Upper lobe of right lung (tissue), 1 donor: ENCODE data around the gene ITSN1. TPM values are rescaled to one million over a fixed set of nuclear protein-coding genes. Genes with fewer than 3 reads are reported as not detected.
"Not testable (repeated sequence)": the region's sequence is repeated elsewhere in the genome, so short reads cannot be mapped to it uniquely, and the experiment has no call there.

Experiments used
- ATAC-seq: fragments of 200-7000 bp; cut with Tn5 transposase; one replicate; pipeline ENCODE4 v1.9.1; 2020; ENCODE audit warnings: mild to moderate bottlenecking, moderate library complexity
- DNase-seq: peaks from one replicate; pipeline ENCODE4 v3.0.0-alpha.2; 2020
- H3K27ac ChIP-seq: fragments of 200-600 bp; one replicate; pipeline ENCODE4 v1.8.0; 2022
- H3K27me3 ChIP-seq: fragments of 200-600 bp; one replicate; pipeline ENCODE4 v1.8.0; 2022; ENCODE audit warnings: mild to moderate bottlenecking
- H3K36me3 ChIP-seq: fragments of 200-600 bp; one replicate; pipeline ENCODE4 v1.8.0; 2022
- H3K4me1 ChIP-seq: fragments of 200-600 bp; one replicate; pipeline ENCODE4 v1.8.0; 2022
- H3K4me3 ChIP-seq: fragments of 200-600 bp; one replicate; pipeline ENCODE4 v1.8.0; 2022; ENCODE audit warnings: mild to moderate bottlenecking
- H3K9me3 ChIP-seq: fragments of 200-600 bp; one replicate; pipeline ENCODE4 v1.8.0; 2022
- intact Hi-C: fragments of 100-400 bp; cut with DNase I; formaldehyde crosslinking; loops from one replicate; pipeline ENCODE4 v1.11.0; 2022
- total RNA-seq: library from RNA; stranded (reverse); fragmentation: NEBNext Ultra II Directional; extraction: Animal tissue kit (Norgen Biotek cat#: 25700); gene quantifications from one replicate; pipeline ENCODE4 v1.2.1, GENCODE V29; 2021
- TF ChIP-seq, protein P1 (sequence below): fragments of 200-600 bp; IDR thresholded peaks from one replicate; pipeline ENCODE4 v1.8.0; 2022; ENCODE audit warnings: antibody characterized with exemption
- donor health status: DM: no; HTN: yes; CAD: no; lungs with severe emphysema.

ITSN1 gene
- total RNA-seq, 1 donor from 2014 or later = 32.0 TPM

- ATAC-seq (peak; percentile 29), DNase-seq (no peak)
- Histone ChIP-seq H3K4me1 (no peaks in the 10 kb centered on the region), H3K36me3 (peaks cover 55% of the 10 kb centered on the region), H3K27me3 (no peaks in the 10 kb centered on the region), H3K9me3 (no peaks in the 10 kb centered on the region), H3K4me3 (no peak overlapping the region), H3K27ac (no peak overlapping the region)
- intact Hi-C loops = no loop called here
- TF ChIP-seq, protein P1, sequence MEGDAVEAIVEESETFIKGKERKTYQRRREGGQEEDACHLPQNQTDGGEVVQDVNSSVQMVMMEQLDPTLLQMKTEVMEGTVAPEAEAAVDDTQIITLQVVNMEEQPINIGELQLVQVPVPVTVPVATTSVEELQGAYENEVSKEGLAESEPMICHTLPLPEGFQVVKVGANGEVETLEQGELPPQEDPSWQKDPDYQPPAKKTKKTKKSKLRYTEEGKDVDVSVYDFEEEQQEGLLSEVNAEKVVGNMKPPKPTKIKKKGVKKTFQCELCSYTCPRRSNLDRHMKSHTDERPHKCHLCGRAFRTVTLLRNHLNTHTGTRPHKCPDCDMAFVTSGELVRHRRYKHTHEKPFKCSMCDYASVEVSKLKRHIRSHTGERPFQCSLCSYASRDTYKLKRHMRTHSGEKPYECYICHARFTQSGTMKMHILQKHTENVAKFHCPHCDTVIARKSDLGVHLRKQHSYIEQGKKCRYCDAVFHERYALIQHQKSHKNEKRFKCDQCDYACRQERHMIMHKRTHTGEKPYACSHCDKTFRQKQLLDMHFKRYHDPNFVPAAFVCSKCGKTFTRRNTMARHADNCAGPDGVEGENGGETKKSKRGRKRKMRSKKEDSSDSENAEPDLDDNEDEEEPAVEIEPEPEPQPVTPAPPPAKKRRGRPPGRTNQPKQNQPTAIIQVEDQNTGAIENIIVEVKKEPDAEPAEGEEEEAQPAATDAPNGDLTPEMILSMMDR = no peak
These were observed 22.6 kb upstream of the ITSN1 start for GRCh38 chr21:33619726-33620125.

DNA sequence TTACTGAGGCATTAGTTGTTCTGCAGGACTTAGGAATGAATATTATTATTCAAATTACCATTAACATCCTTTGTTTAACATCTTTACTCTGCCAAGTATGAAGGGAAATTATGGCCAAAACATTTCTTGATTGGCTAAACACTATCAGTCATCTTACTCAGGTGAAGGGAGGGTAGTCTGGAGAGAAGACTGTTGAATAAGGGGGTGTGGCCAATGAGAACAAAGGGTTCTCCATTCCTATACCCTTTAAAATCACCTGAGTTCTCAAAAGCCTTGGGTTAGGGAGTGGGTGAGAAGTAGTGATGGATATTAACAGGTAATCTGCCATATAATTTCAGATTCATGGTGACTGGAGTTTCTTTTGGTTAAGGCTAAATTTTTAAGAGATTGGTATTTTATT lies 20.0 kb upstream of the ITSN1 start:
- TF ChIP-seq, protein P1 = no peak
- intact Hi-C loops = no loop called here
- H3K27ac ChIP-seq = no peak overlapping the region
- no peak for DNase-seq
- no peak for ATAC-seq
- no peak overlapping the region for H3K4me3 ChIP-seq
- H3K27me3 ChIP-seq = no peaks in the 10 kb centered on the region
- H3K4me1 ChIP-seq = no peaks in the 10 kb centered on the region
- no peaks in the 10 kb centered on the region for H3K9me3 ChIP-seq
- H3K36me3 ChIP-seq = peaks cover 51% of the 10 kb centered on the region

DNA sequence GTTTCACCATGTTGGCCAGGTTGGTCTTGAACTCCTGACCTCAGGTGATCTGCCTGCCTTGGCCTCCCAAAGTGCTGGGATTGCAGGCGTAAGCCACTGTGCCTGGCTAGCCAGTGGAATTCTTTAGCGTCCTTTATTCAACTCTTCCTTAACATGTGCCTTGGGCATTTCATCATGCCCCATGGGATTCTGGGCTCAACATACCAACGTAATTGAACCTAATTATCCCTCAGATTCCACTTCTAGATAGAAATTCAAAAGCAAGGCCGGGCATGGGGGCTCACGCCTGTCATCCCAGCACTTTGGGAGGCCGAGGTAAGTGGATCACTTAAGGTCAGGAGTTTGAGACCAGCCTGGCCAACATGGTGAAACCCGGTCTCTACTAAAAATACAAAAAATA lies 16.1 kb upstream of the ITSN1 start:
- DNase-seq, H3K27me3 ChIP-seq, H3K4me1 ChIP-seq, H3K9me3 ChIP-seq, H3K4me3 ChIP-seq, H3K27ac ChIP-seq, intact Hi-C loops, ATAC-seq: not testable (repeated sequence)
- H3K36me3 ChIP-seq = peaks cover 46% of the 10 kb centered on the region

DNA sequence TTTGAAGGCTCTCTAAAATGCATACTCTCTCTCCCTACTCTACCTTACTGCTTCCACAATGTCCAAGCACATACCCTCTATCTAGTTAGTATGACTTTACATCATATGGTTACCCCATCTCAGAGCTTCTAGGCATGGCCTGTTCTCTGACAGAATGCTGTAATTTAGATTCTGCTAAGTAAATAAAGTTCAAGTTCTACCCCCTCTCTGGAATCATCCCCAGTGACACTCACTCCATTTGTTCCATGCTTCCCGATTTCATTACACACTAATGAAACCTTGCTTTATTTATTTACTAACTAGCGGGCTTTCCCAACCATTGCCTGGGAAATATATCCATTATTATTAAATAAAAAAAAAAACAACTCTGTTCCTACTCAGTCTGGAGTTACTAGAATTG lies 8.0 kb upstream of the ITSN1 start:
- Histone ChIP-seq H3K27me3 (no peaks in the 10 kb centered on the region), H3K4me3 (no peak overlapping the region), H3K9me3 (no peaks in the 10 kb centered on the region), H3K27ac (no peak overlapping the region), H3K36me3 (peaks cover 16% of the 10 kb centered on the region), H3K4me1 (no peaks in the 10 kb centered on the region)
- no peak for ATAC-seq
- no peak for DNase-seq
- intact Hi-C loops = no loop called here
- TF ChIP-seq, protein P1 = no peak

- DNase-seq (no peak), ATAC-seq (no peak)
- intact Hi-C loops = no loop called here
- Histone ChIP-seq H3K4me1 (peaks cover 25% of the 10 kb centered on the region), H3K9me3 (no peaks in the 10 kb centered on the region), H3K4me3 (peak overlapping the region; percentile 65), H3K27ac (peak overlapping the region; percentile 87), H3K27me3 (no peaks in the 10 kb centered on the region), H3K36me3 (no peaks in the 10 kb centered on the region)
- TF ChIP-seq, protein P1 = no peak
These were observed 1.5 kb upstream of the ITSN1 start for GRCh38 chr21:33640697-33641351.

DNA sequence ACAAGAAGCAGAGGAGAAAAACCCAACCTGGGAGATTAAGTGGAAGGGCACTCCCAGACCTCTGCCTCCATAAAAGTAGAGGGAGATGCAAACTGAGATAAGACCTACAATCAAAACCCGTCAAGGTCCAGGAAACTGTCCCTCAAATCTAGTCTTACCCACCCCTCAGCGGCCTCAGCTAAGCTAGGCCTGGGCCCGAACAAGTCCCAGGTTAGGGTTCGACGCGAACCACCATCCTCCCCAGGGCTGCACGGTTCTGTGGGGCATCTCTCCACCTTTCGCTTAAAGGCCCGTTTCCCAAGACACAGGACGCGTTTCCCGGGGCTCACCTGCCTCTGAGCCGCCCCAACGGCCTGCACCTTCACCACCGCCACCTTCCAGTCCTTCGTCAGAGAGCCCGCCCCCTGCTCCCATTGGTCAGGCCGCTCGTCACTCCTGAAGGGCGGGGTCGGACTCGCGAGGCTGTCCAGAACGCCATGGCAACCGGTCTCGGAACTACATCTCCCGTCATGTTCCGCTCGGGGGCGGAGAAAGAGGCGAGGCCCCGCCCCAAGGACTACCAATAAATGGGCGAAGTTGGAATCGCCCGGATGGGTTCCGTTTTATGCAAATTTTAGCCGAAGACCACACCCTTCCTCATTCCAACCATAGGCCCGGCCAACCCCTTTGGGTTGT lies 812 bp upstream of the ITSN1 start, which contains the start of gene CRYZL1:
Gene CRYZL1 (minus strand): TSS at position 390 of the 675 bp plus-strand sequence. CDS start 10,190 bp downstream, outside the sequence.
- peak; percentile 92 for ATAC-seq
- Histone ChIP-seq H3K27me3 (no peaks in the 10 kb centered on the region), H3K27ac (peak within 1 kb of the TSS; percentile 87), H3K9me3 (no peaks in the 10 kb centered on the region), H3K4me3 (peak within 1 kb of the TSS; percentile 65), H3K36me3 (no peaks in the 10 kb centered on the region), H3K4me1 (peaks cover 25% of the 10 kb centered on the region)
- TF ChIP-seq, protein P1 = no peak
- peak; percentile 100 for DNase-seq
- intact Hi-C loops = no loop called here
